Lung (tissue), 12 donors: Measurements from ENCODE around the gene HOXD11. TPM values are rescaled to one million over a fixed set of nuclear protein-coding genes. Genes with fewer than 3 reads are reported as not detected.

ENCODE experiments used
- ATAC-seq: fragments of 200-7000 bp; cut with Tn5 transposase; one replicate; pipeline ENCODE4 v1.9.1; 2020; ENCODE audit warnings: moderate number of reproducible peaks; ENCODE audit not compliant: insufficient read depth, low FRiP score
- DNase-seq, 3 donors: peaks; one replicate each; pipeline ENCODE4 v3.0.0-alpha.2; 2013 to 2017
- H3K27ac ChIP-seq, 2 donors: one replicate each; pipeline ENCODE4 v1.5.1; 2013; ENCODE audit warnings: mild to moderate bottlenecking in 2 of 2, moderate library complexity in 2 of 2, control low read depth in 1 of 2, inconsistent platforms in 1 of 2, low read depth in 1 of 2, low read length in 1 of 2
- H3K27me3 ChIP-seq, 3 donors: one replicate each; pipeline ENCODE4 v1.5.1; 2013; ENCODE audit warnings: low read length in 2 of 3; ENCODE audit not compliant: control insufficient read depth in 3 of 3, insufficient read depth in 3 of 3
- H3K36me3 ChIP-seq, 4 donors: one replicate each; pipeline ENCODE4 v1.5.1; 2013; ENCODE audit warnings: low read length in 4 of 4, mild to moderate bottlenecking in 1 of 4, moderate library complexity in 1 of 4; ENCODE audit not compliant: control insufficient read depth in 4 of 4, insufficient read depth in 4 of 4
- H3K4me1 ChIP-seq, 5 donors: one replicate each; pipeline ENCODE4 v1.5.1; 2013; ENCODE audit warnings: low read length in 5 of 5, mild to moderate bottlenecking in 2 of 5, moderate library complexity in 1 of 5; ENCODE audit not compliant: control insufficient read depth in 5 of 5, insufficient read depth in 5 of 5
- H3K4me3 ChIP-seq: one replicate; pipeline ENCODE4 v1.5.1; 2013; ENCODE audit warnings: mild to moderate bottlenecking, control low read depth, moderate library complexity
- H3K9ac ChIP-seq, 2 donors: one replicate each; pipeline ENCODE4 v1.5.1; 2013; ENCODE audit warnings: low read length in 2 of 2, control low read depth in 1 of 2; ENCODE audit not compliant: insufficient read depth in 1 of 2
- H3K9me3 ChIP-seq, 4 donors: one replicate each; pipeline ENCODE4 v1.5.1; 2013; ENCODE audit warnings: low read length in 3 of 4, mild to moderate bottlenecking in 1 of 4, moderate library complexity in 1 of 4; ENCODE audit not compliant: control insufficient read depth in 4 of 4, insufficient read depth in 3 of 4
- CTCF ChIP-seq: IDR thresholded peaks from 2 replicates; pipeline ENCODE4 v1.5.1; 2012; ENCODE audit warnings: mild to moderate bottlenecking; ENCODE audit errors: control extremely low read depth, extremely low read depth
- WGBS, 2 donors: extraction: QIAGEN DNeasy Blood & Tissue Kit; methylation state at CpG; one replicate each; pipeline ENCODE4 v1.1.7; 2013; 5-methylcytosine and 5-hydroxymethylcytosine counted together
- polyA plus RNA-seq, 2 donors: library from polyadenylated mRNA; stranded (reverse); fragments of 200-250 nt; gene quantifications; one replicate each; pipeline ENCODE4 v1.2.1, GENCODE V29; 2013
- total RNA-seq, 2 donors: library from RNA; depleted of rRNA in 1 of 2; stranded (reverse); fragments of >200 nt in 1 of 2; gene quantifications; one replicate each; pipeline ENCODE4 v1.2.1, GENCODE V29; 2014 to 2021
- donor health status: control.
- donor health status: control.
- donor health status: Bipolar disorder and iron deficiency.
- donor health status: healthy.
- donor health status: DM: yes; HTN: yes; CAD: no.

The HOXD11 gene
- total and polyA plus RNA-seq, 4 donors, result not detected

- no peaks in the 10 kb centered on the region for H3K36me3 ChIP-seq
- WGBS, 2 donors, result 22 to 23% methylated on average over 2 of the region's 2 CpGs
- DNase-seq (no peak), ATAC-seq (no peak)
- H3K27me3 ChIP-seq, result peaks cover 19 to 94% (median 93%) of the 10 kb centered on the region in 3 donors
- H3K27ac ChIP-seq, result no peak overlapping the region
- H3K4me1 ChIP-seq, result peaks cover 0 to 15% (median 4%) of the 10 kb centered on the region in 5 donors
- no peak overlapping the region for H3K4me3 ChIP-seq
- TF ChIP-seq CTCF, result no peak
- peaks cover 0 to 10% (median 0%) of the 10 kb centered on the region in 4 donors for H3K9me3 ChIP-seq
- no peak overlapping the region for H3K9ac ChIP-seq
Observed at GRCh38 chr2:176137252-176137580, 30.1 kb downstream of the HOXD11 start.

DNA sequence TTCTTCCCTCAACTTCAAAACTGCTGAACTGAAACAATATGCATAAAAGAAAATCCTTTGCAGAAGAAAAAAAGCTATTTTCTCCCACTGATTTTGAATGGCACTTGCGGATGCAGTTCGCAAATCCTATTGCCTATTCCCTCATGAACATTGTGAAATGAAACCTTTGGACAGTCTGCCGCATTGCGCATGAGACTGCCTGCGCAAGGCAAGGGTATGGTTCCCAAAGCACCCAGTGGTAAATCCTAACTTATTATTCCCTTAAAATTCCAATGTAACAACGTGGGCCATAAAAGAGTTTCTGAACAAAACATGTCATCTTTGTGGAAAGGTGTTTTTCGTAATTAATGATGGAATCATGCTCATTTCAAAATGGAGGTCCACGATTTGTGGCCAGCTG is 30.8 kb downstream of the HOXD11 start:
- Histone ChIP-seq H3K4me3 (no peak overlapping the region), H3K9me3 (peaks cover 0 to 10% (median 0%) of the 10 kb centered on the region in 4 donors), H3K4me1 (peaks cover 0 to 15% (median 4%) of the 10 kb centered on the region in 5 donors), H3K27ac (no peak overlapping the region), H3K36me3 (no peaks in the 10 kb centered on the region), H3K27me3 (peaks cover 19 to 94% (median 92%) of the 10 kb centered on the region in 3 donors), H3K9ac (no peak overlapping the region)
- TF ChIP-seq CTCF, result no peak
- ATAC-seq (no peak), DNase-seq (no peak)
- WGBS, 2 donors, result 45 to 46% methylated on average over 8 of the region's 8 CpGs

DNA sequence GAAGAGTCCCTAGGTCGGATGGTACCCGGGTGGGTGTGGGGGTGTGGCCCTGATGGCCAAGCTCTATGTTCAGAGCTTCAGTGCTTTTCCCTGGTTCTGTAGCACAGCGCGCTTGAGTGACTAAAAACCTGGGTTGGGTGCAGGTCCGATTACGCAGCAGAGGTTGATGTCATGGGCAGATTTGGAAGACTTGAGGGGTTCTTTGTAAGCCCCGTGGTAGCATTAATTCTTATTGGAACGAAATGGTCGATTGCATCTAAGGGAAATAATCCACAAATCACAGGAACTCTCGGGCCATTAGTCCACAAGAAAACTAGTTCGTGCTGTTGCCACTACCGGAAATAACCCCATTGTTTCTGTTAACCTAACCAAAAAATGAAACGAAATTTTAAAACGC is 31.4 kb downstream of the HOXD11 start:
- ATAC-seq (no peak), DNase-seq (no peak)
- Histone ChIP-seq H3K4me3 (no peak overlapping the region), H3K27me3 (peaks cover 19 to 94% (median 92%) of the 10 kb centered on the region in 3 donors), H3K9me3 (peaks cover 0 to 10% (median 0%) of the 10 kb centered on the region in 4 donors), H3K36me3 (no peaks in the 10 kb centered on the region), H3K4me1 (peaks cover 0 to 15% (median 4%) of the 10 kb centered on the region in 5 donors), H3K27ac (no peak overlapping the region), H3K9ac (no peak overlapping the region)
- 7 to 14% methylated on average over 14 of the region's 14 CpGs for WGBS, 2 donors
- no peak for TF ChIP-seq CTCF

DNA sequence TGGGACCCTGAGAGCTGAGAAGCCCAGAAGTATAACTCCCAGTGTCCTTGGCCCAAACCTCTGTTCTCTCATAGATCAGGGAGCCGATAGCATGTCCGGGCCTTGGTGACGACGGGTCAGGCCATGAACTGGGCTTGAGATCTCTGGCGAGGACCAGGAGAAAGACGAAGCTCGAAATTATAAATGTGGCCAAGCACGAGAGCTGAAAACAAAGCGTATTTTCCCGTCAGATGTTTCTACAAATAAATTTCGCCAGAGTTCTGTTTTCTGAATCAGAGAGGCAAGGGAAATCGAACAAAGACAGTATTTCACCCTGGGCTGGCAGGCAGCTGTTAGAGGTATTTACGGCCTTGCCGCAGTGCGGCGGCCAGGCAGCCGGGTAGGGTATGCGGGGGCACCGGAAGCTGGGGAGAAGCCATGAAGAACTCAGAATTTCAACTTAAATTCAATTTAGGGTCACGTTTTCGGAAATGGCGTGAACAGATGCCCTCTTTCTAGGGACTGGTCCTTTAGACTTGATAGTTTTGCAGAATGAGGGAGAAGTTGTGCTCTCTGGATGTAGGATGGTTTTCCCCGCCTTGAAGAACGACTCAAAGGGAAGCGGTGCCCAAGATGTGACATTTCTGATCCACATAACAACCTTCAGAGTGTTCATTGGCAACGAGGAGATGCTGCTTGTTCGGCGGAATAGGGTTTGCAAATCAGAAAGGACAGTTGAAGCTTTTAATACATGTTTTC is 32.0 kb downstream of the HOXD11 start:
- TF ChIP-seq CTCF, result no peak
- peaks cover 19 to 94% (median 92%) of the 10 kb centered on the region in 3 donors for H3K27me3 ChIP-seq
- H3K36me3 ChIP-seq, result no peaks in the 10 kb centered on the region
- 12 to 17% methylated on average over 28 of the region's 28 CpGs for WGBS, 2 donors
- no peak for ATAC-seq
- peaks cover 0 to 15% (median 4%) of the 10 kb centered on the region in 5 donors for H3K4me1 ChIP-seq
- H3K27ac ChIP-seq, result no peak overlapping the region
- no peak overlapping the region for H3K9ac ChIP-seq
- H3K9me3 ChIP-seq, result peaks cover 0 to 10% (median 0%) of the 10 kb centered on the region in 4 donors
- DNase-seq, result no peak
- no peak overlapping the region for H3K4me3 ChIP-seq
